Cardiac septum (tissue), 1 donor: ENCODE measurements around the gene DLX3. TPM values are rescaled to one million over a fixed set of nuclear protein-coding genes. Genes with fewer than 3 reads are reported as not detected.

Experiments
- DNase-seq: peaks from one replicate; pipeline ENCODE4 v3.0.0-alpha.2; 2020; ENCODE audit warnings: low spot score
- intact Hi-C: fragments of 100-400 bp; cut with DNase I; formaldehyde crosslinking; loops from one replicate; pipeline ENCODE4 v1.14.0; 2022
- total RNA-seq: library from RNA; stranded (reverse); fragmentation: NEBNext Ultra II Directional; extraction: Animal tissue kit (Norgen Biotek cat#: 25700); gene quantifications from one replicate; pipeline ENCODE4 v1.2.1, GENCODE V29; 2021
- donor health status: DM: no; HTN: no; CAD: no.

Gene DLX3
- total RNA-seq, 1 donor from 2014 or later, result not detected

DNA sequence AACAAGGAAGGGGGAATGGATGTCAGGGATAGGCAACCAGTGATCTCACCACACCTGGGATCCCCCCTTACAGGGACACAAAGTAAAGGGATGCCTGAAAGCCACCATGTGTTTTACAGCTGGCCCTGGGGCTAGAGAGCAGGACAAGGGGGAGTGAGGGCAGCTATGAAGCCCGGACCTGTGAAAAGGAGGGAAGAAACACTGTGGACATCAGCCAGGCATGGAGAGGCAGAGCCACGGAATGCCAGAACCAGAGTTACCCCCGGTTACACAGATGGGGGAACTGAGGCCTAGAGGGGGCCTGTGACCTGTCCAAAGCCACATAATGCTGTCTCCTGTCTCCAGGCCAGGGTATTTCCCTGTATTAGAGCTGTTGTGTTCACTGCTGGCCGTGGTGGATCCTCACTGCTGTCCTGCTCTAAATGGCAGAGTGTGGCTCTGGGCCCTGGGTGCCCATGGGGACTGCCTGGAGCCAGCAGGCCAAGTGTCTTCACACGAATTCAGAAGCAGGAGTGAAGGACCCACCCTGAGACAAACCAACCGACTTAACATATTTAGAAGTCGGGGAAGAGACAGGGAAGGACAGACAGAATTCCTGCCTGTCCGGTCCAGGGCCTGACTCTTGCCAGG is 31.1 kb upstream of the DLX3 start:
- intact Hi-C loops, result loop anchor here (1.0 to 2.0 kb wide), 2 partner anchors 31 to 61 kb away; partner anchors contain the start of gene ITGA3
- DNase-seq, result no peak

DNA sequence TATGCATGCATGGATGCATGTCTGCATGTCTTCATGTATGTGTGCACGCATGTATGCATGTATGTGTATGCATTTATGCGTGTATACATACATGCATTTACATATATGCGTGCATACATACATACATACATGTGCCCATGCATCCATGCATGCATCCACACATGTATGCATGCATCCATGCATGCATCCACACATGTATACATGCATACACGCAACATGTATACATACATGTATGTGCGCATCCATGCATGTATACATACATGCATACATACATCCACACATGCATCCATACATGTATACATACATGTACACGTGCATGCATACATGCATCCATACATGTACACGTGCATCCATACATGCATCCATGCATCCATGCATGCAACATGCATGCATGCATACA is 29.8 kb upstream of the DLX3 start:
- intact Hi-C loops, result no loop called here
- no peak for DNase-seq

DNA sequence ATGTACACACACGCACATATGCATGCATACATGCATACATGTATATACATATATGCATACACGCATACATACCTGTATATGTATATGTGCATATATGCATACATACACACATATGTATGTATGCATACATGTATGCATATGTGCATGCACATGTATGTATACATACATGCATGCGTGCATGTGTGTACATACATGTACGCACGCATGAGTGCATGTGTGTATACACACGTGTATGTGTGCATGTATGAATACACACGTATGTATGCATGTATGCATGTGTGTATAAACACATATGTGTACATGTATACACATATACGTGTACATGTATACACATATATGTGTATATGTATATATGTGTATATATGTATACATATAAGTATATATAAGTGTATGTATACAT is 28.5 kb upstream of the DLX3 start:
- intact Hi-C loops, result no loop called here
- no peak for DNase-seq

DNA sequence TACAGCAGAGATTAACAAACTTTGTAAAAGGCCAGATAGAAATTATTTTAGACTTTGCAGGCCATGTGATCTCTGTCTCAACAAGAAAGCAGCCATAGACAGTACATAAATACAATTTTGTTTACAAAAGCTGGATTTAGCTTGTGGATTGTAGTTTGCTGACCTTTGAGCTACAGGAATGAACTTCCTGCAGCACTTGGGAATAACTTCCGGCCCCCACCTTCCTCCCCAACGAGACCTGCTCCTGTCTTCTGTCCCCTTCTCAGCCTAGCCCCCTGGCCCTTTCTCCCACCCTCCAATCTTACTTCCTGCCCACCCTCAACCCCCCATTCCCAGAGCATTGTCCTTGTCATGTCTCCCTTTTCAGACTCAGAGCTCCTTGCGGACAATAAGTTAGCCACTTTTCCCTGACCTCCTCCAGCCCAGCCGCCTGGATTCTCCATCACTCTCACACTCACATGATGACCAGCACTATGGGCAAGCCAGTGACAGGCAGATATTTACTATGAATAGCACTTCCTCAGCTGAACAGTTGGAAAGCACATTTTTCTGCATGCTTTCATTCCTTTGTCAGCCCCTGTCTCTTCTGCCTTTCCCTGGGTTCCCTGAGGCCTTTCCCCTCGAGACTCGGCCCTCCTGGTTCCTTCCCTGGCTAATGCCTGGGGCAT is 27.6 kb upstream of the DLX3 start:
- intact Hi-C loops, result no loop called here
- DNase-seq, result no peak

DNA sequence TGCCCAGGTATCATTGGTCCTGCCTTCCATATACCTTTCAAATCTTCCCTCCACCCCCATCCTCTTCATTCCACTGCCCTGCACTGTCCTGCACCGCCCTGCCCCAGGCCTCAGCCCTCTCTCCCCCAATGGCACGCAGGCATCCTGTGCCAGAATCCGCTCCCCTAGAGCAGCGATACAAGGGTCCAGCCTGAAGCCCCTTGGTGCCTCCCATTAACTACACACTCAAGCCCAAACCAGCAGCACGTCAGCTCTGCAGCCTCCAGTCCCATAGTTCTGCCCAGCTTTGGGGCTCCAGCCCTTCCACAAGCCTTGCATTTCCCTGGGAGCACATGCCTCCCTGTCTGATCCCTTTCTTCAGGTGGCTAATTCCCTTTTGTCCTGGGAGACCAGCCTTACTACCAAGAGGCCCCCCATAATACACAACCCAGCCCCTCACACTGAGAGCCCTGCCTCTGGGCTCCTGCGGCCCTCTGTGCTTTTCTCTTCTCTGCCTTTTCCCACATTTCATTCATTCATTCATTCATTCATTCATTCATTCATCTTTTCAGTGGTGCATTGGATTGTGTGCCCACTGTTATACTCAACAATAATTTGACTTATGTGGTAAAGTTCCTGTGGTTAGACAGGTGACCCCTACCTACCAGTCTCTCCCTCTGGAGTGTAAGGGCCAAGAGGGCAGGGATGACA is 26.8 kb upstream of the DLX3 start:
- intact Hi-C loops, result no loop called here
- no peak for DNase-seq

DNA sequence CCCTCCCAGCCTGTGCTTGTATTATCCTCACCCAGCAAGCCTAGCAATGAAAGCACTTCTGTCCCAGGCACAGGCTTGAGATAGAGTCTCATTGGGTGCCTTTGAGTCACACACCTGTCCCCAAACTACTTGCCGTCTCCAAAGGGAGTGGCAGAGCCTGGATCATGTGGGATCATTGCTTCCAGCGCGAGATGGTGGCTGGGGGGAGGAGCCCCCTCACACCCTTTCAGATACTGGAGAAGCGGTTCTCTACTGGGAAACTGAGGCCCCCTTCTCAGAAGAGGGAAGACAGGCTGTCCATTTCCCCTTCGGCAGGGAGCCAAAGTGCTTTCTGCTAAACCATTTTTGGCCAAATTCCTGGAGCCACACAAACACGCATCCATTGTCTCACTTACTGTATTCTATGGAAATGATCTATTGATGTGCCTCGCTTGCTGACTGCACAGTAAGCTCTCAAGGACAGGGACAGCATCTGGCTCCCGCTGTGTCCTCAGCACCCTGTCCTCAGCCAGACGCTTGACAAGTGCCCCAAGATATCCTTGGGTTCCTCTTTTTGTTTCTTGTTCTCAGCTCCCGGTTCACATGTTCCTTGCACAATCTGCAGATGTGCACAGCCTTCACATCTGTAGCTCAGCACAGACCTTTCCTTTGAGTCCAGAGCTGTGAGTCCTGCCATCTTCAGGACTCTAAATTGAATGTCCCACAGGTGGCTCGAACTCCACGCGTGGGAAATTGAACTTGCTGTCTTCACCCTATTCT is 26.0 kb upstream of the DLX3 start:
- intact Hi-C loops, result no loop called here
- DNase-seq, result no peak

DNA sequence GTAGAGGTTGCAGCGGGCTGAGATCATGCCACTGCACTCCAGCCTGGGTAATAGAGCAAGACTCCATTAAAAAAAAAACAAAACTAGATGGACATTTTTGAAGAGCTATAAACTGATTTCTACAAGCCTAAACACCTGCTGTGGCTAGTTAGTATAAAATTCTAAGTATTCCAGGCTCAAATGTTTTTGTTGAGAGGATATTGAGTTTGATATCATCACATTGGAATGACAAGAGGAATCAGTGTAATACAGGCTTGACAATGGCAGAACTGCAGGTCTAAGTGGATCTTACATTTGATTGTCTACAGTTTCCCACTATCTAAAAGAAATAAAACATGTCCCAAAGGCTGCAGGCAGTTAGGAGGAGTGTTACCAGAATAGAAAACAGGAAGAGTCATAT is 23.9 kb upstream of the DLX3 start:
- intact Hi-C loops, result loop anchor here (10.0 kb wide), 1 partner anchor 296 kb away; no protein-coding TSS in a partner anchor
- DNase-seq, result no peak

DNA sequence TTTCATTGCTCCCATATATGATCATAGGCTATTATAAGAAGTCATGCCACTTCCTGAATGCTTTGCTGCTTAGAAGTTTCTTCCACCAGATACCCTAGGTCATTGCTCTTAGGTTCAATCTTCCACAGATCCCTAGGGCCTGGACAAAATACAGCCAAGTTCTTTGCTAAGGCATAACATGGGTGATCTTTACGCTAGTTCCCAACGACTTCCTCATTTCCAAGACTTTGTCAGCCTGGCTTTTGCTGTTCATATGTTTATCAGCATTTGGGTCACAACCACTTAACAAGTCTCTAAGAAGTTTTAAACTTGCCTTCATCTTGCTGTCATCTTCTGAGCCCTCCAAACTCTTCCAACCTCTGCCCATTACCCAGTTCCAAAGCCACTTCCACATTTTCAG is 20.1 kb upstream of the DLX3 start:
- intact Hi-C loops, result loop anchor here (10.0 kb wide), 1 partner anchor 300 kb away; no protein-coding TSS in a partner anchor
- DNase-seq, result no peak

DNA sequence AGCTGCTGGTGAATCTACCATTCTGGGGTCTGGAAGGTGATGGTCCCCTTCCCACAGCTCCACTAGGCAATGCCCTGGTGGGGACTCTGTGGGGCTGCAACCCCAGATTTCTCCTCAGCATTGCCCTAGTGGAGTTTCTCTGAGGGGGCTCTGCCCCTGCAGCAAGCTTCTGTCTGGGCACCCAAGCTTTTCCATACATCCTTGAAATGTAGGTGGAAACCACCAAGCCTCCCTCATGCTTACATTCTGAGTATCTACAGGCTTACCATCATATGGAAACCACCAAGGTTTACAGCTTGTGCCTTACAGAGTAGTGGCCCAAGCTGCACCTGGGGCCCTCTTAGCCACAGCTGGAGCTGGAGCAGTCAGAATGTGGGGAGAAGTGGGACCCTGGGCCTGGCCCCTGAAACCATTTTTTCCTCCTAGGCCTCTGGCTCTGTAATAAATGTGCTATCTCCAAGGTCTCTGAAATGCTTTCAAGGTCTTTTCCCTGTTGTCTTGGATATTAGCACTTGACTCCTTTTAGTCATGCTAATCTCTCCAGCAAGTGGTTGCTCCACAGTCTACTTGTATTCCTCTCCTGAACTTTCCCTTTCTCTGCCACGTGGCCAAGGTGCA is 19.6 kb upstream of the DLX3 start:
- no peak for DNase-seq
- intact Hi-C loops, result loop anchor here (10.0 kb wide), 1 partner anchor 300 kb away; no protein-coding TSS in a partner anchor

DNA sequence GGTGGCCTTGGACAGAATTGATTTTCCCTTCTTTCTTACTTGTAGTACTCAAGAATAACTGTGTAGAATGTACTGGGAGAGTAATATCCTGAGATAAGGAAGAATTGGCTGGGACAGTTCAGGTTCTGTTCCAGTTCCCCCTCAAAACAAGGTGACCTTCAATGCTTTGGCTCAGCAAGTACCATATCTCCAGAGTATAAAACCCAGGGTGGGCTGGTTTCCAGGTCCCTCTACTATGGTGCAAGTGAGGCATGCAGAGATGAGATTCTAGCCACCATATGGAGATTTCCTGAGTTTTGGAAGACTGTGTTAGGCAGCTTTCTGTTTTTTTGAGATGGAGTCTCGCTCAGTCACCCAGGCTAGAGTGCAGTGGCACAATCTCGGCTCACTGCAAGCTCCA is 18.1 kb upstream of the DLX3 start:
- no peak for DNase-seq
- intact Hi-C loops, result loop anchor here (10.0 kb wide), 1 partner anchor 302 kb away; no protein-coding TSS in a partner anchor

DNA sequence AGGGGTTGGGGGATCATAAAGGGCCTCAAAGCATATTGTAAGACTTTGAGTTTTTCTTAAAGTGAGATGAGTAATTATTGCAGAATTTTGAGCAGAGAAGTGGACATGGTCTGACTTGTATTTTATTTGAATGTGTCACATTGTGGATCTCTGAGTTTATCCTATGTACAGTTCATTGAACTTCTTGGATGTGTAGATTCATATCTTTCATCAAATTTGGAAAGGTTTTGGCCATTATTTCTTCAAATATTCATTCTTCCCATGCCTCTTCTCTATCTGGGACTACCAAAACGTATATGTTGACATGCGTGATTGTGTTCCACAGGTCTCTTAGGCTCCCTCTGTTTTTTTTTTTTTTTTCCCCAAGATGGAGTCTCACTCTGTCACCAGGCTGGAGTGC is 14.3 kb upstream of the DLX3 start:
- DNase-seq, result no peak
- intact Hi-C loops, result no loop called here

DNA sequence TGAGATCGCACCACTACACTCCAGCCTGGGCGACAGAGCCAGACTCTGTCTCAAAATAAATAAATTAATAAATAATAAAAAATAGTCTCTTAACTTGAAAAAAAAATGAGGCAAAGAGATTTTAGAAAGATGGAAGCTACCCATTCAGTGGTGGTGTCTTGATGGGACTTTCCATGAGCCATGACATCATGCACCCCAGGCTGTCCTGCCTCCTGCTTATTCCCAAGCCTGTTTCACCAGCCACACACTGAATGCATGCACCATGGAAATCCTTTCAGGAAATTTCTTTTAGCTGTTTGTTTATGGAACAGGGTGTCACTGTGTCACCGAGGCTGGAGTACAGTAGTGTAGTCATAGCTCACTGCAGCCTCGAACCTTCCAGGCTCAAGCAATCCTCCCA is 8.9 kb upstream of the DLX3 start:
- DNase-seq, result no peak
- intact Hi-C loops, result no loop called here

DNA sequence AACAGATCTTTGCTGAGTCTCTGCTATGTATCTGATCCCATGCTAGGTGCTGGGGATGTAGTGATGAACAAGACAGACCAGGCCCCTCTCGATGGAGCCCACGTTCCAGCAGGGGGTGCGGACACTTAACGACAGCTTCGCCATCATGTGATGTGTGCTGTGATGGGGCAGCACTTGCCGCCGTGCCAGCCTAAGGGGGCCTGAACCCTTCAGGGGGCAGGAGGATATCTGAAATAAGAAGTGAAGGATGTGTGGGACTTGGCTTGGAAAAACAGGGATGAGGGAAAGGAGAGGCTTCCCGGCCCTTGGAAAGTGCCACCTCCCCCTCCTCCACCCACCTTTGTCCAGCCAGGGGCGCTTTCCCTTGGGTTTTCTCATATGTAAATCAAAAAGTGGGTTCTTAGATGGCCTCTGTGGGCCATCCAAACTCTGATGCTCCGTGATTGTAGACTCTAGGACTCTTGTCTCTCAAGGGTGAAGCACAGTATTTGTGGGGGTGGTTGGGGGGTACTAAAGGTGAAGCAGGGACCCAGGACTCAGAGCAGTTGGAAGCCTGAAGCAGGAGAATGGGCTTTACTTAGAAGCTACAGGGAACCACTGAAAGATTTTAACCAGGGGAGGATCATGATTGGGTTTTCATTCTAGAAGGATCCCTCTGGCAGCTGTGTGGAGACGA is 4.0 kb upstream of the DLX3 start:
- intact Hi-C loops, result loop anchor here (1.0 to 10.0 kb wide), 3 partner anchors 138 to 429 kb away; partner anchors contain the start of gene SLC35B1
- no peak for DNase-seq

DNA sequence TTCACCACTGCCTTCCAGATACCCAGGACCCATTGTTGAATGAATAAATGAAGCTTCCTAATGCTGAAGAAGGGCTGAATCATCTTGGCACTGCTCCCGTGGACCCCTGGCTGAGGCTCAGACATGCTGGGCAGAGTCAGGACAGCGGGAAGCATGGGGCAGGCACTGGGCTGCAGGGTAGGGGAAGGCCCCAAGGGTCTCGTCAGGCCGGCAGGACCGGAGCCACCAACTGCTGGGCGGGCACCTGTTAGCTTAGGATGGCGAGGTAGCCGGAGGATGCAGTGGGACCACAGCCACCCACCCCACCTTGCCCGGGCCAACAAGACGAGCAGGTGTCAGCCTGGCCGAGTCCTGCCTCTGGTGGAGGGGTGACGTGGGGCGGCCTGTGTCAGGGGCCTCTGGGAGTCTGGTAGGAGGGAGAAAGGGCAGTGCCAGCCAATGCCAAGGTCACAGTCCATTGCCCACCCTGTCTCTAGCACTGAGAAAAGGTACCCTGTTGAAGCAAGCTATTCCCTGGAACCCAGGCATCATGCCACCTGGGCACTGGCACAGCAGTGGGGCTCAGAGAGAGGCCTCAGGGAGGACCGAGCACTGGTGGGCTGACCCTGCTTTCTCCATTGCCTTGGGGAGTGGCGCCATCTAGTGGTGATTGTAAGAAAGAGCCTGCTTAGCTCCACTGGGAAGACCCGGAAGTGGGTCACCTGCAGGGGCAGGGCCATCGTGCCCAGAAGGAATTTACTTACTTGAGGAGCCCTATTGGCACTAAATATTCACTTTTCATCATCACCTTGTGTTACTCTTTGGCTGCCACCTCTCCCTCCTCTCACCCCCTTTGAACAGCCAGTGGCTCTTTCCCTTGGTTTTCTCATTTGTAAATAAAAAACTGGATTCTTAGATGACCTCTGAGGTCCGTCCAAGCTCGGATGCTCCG is 3.0 kb upstream of the DLX3 start:
- intact Hi-C loops, result loop anchor here (1.0 to 10.0 kb wide), 3 partner anchors 137 to 428 kb away; partner anchors contain the start of gene SLC35B1
- DNase-seq, result peak; percentile 65

DNA sequence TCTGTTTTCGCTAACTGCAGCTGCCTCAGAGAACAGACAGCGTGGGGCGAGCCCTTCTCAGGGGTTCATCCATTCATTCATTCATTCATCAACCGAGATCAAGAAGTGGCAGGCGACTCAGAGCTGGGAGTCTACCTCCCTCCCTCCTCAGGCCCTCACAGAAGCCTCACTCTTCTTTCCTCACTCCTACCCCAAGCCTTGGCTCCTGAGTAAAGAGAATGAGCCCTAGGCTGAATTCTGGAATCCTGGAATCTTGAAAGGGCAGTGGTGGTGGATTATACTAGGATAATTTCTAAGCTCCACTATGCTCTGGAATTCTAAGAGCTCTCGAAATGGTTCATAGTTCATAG is 2.3 kb upstream of the DLX3 start:
- DNase-seq, result peak; percentile 67
- intact Hi-C loops, result loop anchor here (10.0 kb wide), 1 partner anchor 292 kb away; the partner anchor contains the start of gene SLC35B1

DNA sequence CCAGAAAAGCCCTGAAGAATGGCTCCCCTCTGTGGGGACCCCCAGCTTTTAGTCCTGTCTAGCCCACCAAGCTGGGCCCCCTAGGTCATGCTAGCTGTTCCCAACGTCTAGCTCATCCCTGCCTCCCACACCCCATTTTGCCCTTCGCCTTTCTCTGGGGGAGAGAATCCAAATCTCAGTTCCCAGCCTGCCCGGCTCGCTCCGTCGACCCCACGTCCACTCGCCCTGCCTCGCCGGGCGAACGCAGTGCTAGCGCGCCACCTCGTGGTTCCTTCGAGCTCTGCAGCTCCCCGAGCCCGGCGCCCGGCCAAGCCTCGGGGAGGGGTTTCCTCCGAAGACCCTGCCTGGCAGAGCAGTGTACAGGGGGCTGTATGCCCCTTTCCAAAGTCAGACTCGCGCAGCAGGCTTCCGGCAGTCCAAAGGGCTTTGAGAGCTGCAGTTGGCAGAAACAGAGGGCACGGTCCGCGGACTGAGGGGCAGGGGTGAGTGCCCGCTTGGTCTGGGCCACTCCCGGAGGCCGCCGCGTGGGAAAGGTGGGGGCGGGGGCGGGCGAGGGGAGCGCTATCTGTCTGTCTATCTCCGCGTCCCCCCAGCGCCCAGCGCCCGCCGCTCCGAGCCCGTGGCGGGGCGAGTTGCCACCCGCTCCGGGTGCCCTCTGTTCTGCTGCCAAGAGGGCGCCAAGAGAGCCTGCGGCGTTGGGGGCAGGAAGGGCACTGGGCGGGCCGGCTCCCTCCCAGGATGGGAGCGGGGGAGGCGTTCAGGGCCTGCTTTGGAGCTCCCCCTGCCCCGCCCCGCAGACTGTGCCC is 1.7 kb upstream of the DLX3 start:
- peak; percentile 81 for DNase-seq
- intact Hi-C loops, result loop anchor here (1.0 to 10.0 kb wide), 2 partner anchors 115 to 292 kb away; partner anchors contain the start of gene SLC35B1

DNA sequence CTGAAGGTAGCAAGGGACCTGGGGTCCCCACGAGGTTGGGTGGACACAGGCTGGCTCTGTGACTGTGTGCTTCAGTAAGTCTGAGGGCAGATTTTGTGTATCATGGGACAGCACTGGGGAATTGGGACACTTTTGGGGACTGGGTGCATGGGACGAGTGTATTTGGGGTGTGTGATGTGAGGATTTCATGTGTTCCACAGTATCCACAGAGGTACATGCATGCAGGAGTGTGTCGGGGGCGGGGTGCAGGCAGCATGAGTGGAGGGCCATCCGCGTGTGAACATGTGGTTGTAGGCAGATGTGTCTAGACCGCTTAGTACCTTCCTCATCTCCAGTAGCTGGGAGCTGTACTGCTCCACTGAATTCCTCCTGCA is 1.1 kb upstream of the DLX3 start:
- intact Hi-C loops, result loop anchor here (1.0 to 10.0 kb wide), 2 partner anchors 115 to 291 kb away; partner anchors contain the start of gene SLC35B1
- no peak for DNase-seq
